ENCODE data around the gene HS3ST2.
"Not testable (repeated sequence)": the region's sequence is repeated elsewhere in the genome, so short reads cannot be mapped to it uniquely, and the experiment has no call there.

Gene HS3ST2

DNA sequence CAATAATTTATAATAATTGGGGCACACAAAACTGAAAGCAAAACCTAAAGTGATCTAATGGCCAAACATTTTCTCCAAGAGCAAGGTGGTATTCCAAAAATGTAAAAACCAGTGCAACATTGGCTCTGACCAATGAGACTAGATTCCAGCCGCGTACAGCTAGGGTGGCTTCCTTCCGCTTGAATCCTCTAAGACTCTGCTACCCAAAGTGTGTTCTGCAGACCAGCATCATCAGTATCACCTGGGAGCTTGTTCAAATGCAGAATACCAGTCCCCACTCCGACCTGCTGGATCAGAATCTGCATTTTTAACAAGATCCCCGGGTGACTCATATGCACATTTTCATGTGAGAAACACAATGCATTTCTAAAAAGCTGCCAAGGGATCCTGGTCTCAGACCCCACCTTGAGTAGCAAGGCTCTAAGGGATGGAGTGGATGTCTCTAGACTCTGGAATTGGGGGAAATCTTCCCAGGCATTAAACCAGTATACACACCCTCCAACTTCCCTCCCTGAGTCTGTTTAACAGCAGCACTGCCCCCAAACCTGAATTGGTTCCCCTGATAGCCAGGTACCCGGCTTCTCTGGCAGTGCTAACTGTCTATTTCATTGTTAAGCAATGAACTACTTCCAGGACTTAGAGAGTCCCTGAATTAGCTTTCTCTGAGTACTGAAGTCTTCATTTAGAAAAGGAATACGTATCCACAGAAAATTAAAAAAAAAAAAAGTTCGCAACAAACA lies 118.2 kb downstream of the HS3ST2 start:
- no peak for DNase-seq (ENCODE audit: low read depth in 2 of 2)

DNA sequence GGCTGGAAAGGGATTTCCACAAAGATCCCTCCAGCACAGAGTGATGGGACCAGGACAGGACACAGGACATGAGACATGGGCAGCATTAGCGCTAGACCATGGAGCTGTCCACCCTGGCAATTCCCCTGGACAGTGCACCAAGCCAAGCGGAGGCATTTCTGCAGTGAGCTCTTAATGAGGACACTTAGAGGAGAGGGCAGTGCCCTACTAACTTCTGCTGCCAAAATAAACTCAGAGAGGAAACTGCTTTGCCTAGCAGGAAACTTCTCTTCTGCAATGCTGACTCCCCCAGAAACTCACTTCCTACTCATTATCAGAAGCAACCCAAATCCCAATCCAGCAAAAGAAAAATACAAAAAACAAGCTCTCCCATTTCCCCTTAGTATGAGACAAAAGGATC lies 119.2 kb downstream of the HS3ST2 start:
- no peak for DNase-seq (ENCODE audit: low read depth in 2 of 2)

GRCh38 chr16:22934786-22935185 lies 120.8 kb downstream of the HS3ST2 start:
- DNase-seq (ENCODE audit: low read depth in 2 of 2) = no peak

DNA sequence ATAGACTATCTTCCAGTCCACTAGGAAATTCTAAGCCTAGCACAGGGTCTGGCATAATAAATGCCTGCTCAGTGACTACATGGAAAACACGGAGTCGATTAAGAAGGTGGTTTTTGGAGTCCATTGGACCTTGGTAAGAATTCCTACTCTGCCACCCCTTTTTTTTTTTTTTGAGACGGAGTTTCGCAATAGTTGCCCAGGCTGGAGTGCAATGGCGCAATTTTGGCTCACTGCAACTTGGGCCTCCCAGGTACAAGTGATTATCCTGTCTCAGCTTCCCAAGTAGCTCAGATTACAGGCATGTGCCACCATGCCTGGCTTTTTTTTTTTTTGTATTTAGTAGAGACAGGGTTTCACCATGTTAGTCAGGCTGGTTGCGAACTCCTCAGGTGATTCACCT lies 123.2 kb downstream of the HS3ST2 start:
- no peak for DNase-seq (ENCODE audit: low read depth in 2 of 2)

- no peak for DNase-seq (ENCODE audit: low read depth in 2 of 2)
Measured at GRCh38 chr16:22938647-22939046, 124.7 kb downstream of the HS3ST2 start.

DNA sequence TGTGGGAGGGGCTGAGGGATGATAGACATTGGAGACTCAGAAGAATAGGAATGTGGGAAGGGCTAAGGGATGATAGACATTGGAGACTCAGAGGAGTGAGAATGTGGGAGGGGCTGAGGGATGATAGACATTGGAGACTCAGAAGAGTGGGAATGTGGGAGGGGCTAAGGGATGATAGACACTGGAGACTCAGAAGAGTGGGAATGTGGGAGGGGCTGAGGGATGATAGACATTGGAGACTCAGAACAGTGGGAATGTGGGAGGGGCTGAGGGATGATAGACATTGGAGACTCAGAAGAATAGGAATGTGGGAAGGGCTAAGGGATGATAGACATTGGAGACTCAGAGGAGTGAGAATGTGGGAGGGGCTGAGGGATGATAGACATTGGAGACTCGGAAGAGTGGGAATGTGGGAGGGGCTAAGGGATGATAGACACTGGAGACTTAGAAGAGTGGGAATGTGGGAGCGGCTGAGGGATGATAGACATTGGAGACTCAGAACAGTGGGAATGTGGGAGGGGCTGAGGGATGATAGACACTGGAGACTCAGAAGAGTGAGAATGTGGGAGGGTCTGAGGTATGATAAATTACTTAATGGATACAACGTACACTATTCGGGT lies 125.9 kb downstream of the HS3ST2 start:
- DNase-seq (ENCODE audit: low read depth in 2 of 2) = not testable (repeated sequence)

DNA sequence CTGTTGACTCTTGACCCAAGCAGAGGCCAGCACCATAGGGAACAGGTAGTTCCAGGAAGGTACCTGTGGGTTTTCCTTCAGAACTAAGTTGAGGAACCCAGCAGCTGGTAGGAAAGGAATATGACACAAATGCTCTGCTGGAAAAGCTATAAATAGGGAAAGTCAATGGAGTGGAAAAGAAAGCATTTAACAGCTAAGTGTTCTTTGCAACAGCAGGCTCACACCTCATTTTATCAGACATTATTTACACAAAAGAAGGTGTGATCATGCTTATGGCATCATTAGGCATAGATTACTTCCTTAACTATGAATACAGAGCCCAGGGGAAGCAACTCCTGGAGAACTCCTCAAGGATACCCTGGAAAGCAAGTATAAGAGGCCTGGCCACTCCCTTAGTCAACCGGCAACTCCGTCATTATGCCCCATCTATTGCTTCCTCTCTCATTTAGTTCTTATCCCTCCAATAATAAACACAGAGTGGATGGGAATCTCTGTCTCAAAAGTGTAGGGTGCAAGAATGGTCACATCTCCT lies 128.1 kb downstream of the HS3ST2 start:
- DNase-seq (ENCODE audit: low read depth in 2 of 2) = no peak

DNA sequence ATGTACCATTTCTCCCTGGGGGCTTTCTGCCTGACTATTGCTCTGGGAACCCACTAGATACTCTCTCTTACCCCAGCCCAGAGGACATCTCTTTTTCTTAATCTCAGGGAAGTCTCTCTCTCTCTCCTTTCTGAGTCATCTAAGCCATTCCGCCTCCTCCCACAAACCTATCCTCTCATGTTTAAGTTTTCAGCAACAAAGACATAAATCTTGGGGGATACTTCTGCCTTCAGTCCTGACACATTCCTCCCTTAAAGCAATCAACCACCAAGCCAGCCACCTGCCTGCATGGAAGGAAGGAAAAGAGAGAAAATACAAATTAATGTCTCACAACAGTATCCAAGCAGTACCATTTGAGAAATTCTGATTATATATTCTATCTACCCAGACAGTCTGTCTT lies 128.8 kb downstream of the HS3ST2 start:
- DNase-seq (ENCODE audit: low read depth in 2 of 2) = no peak

- DNase-seq (ENCODE audit: low read depth in 2 of 2) = no peak
Measured at GRCh38 chr16:22945361-22945760, 131.4 kb downstream of the HS3ST2 start.

GRCh38 chr16:22946433-22946832 lies 132.5 kb downstream of the HS3ST2 start:
- DNase-seq (ENCODE audit: low read depth in 2 of 2) = no peak

DNA sequence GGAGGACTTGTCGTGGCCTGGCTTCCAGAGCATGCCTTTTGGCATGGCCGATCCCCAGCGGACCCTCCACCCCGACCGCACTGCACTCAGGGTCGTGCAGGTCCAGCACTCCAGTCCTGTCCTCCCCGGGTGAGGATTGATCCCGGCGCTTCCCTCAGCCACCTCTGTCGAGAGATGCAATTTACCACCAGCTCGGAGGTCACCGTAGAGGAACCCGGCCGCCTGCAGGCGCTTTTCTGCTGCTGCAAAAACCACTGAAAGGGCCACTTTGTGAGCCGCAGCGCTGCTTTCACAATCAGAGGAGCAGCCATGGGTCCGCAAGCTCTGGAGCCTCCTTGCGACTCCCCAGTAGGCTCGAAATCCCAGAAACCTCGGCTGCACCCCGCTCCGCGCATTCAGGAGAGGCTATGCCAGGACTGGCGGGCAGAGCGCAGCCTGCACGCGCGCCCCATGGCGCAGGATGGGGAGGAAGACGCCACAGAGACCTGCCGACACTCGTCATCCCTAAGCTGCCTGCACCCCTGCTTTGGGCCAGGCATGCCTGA lies 134.2 kb downstream of the HS3ST2 start:
- no peak for DNase-seq (ENCODE audit: low read depth in 2 of 2)

GRCh38 chr16:22948603-22949368 lies 134.8 kb downstream of the HS3ST2 start:
- peak; percentile 36 to 41 for DNase-seq (ENCODE audit: low read depth in 2 of 2)

DNA sequence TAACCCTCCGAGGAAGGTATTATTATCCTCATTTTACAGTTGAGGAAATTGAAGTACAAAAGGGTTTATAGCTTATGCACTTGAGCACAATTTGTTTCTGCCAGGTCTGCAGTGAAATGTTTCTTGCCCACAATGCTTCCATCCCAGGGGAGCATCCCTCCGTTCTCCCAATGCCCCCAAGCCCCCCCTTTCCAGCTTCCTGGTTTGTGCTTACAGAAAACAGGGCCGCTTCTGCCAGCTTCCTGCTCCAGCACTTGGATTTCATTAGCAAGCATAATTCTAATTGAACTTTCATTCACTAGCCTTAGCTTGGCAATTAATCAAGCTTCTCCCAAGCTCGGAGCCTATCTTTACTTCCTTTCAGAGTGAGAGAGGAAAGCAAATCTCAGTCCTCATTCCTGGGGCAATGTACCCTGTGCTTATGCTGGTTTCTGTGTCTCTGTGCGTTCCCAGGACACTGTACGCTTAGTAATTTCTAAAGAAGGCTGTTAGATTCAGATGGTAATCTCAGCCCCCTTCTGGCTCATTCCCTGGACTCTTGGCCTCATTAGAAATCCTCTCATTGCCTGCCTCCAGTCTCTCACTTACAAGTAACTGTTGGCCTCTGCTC lies 141.6 kb downstream of the HS3ST2 start:
- DNase-seq (ENCODE audit: low read depth in 2 of 2) = no peak

DNA sequence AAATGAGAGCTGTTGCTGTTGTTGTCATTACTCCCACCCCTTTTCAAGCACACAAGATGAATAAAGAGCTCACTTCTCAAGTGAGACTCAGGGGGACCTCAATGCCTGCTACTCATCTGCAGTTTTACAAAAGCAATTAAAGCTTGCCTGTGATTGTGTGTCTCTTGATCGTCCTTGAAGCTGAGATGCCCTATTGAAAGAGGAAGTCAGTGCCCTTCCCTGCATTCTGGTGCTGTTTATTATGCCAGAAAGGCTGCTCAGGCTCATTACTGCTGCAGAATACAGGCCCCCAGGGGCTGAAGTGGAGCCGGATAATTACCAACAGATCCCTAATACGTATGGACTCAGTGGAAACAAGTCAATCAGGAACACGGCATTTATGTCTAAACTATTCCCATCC lies 147.2 kb downstream of the HS3ST2 start:
- no peak for DNase-seq (ENCODE audit: low read depth in 2 of 2)

- DNase-seq (ENCODE audit: low read depth in 2 of 2) = no peak
Measured at GRCh38 chr16:22962905-22963304, 148.9 kb downstream of the HS3ST2 start.

Measured in stimulated activated CD8-positive, alpha-beta memory T cell treated with anti-CD3 and anti-CD28 coated beads, Interleukin-2, amount 100 ng/mL, for 48 hours (primary cell).